Epithelial cell of proximal tubule (primary cell): ENCODE measurements around the gene MGST3. TPM values are rescaled to one million over a fixed set of nuclear protein-coding genes. Genes with fewer than 3 reads are reported as not detected.
"Not testable (repeated sequence)": the region's sequence is repeated elsewhere in the genome, so short reads cannot be mapped to it uniquely, and the experiment has no call there.

ENCODE experiments used
- DNase-seq: peaks from one replicate; pipeline ENCODE4 v3.0.0-alpha.2; 2011; ENCODE audit warnings: low read depth
- H3K4me3 ChIP-seq: 2 replicates; pipeline ENCODE4 v1.5.1; 2011; ENCODE audit warnings: low read depth, mild to moderate bottlenecking, low read length
- total RNA-seq: library from RNA; depleted of rRNA; stranded (reverse); fragments of >200 nt; gene quantifications from 2 replicates; pipeline ENCODE4 v1.2.3, GENCODE V29; 2015
- TF ChIP-seq, protein P1 (sequence below): conservative IDR thresholded peaks from 2 replicates; pipeline ENCODE4 v1.5.1; 2012; ENCODE audit warnings: low read depth, mild to moderate bottlenecking, low read length

The MGST3 gene
- total RNA-seq, 1 donor from 2014 or later, result 227 TPM

DNA sequence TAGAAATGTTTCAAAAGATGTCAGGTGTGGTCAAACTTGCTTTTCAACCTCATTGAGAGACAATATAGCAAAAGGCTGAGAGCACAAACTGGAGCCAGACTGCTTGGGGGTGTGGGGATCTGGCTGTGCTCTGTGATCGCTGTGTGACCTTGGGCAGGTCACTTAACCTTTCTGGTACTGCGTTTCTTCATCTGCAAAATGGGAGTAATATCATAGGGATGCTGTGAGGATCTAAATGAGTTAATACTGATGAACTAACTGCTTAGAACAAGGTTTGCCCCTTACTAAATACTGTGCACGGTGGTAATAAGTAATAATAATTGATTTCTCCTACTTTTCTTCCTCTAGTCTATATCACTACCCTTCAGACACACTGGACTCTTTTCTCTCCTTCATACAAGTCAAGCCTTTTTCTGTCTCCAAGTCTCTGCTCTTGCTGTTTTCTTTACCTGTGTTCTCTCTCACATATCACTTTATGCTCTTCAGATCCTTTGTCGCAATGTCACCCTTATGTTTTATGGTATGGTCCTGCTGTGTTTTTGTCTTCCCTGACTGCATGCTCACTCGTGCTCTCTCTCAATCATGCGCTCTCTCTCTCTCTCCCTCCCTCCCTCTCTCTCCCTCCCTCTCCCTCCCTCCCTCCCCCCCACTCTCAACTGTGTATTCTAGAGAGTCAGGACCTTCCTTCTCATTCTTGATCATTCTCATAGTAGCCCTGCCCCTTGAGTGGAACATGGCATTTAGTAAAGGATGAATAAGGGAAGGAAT lies 3.3 kb downstream of the MGST3 start:
- H3K4me3 ChIP-seq, result peak overlapping the region; percentile 91
- no peak for DNase-seq
- TF ChIP-seq, protein P1, sequence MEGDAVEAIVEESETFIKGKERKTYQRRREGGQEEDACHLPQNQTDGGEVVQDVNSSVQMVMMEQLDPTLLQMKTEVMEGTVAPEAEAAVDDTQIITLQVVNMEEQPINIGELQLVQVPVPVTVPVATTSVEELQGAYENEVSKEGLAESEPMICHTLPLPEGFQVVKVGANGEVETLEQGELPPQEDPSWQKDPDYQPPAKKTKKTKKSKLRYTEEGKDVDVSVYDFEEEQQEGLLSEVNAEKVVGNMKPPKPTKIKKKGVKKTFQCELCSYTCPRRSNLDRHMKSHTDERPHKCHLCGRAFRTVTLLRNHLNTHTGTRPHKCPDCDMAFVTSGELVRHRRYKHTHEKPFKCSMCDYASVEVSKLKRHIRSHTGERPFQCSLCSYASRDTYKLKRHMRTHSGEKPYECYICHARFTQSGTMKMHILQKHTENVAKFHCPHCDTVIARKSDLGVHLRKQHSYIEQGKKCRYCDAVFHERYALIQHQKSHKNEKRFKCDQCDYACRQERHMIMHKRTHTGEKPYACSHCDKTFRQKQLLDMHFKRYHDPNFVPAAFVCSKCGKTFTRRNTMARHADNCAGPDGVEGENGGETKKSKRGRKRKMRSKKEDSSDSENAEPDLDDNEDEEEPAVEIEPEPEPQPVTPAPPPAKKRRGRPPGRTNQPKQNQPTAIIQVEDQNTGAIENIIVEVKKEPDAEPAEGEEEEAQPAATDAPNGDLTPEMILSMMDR, result no peak

DNA sequence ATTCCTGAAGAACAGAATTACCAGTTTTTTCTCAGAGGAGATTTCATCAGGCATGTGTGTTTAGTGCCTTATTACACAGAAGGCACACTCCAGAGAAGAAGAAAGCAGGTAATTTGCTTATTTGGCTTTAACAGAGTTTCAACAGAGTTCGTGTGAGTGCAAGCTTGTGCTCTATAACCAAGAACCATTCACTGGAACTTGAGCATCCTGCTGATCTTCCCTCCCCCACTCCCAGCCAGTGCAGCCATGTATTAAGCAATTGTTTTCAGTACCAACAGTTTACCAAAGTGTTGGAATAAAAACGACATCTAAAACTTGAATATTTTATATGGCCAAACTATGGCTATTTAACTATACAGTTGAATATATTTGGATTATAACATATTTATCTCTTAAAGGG lies 4.3 kb downstream of the MGST3 start:
- no peak overlapping the region for H3K4me3 ChIP-seq
- peak; percentile 52 for DNase-seq
- TF ChIP-seq, protein P1, result no peak

DNA sequence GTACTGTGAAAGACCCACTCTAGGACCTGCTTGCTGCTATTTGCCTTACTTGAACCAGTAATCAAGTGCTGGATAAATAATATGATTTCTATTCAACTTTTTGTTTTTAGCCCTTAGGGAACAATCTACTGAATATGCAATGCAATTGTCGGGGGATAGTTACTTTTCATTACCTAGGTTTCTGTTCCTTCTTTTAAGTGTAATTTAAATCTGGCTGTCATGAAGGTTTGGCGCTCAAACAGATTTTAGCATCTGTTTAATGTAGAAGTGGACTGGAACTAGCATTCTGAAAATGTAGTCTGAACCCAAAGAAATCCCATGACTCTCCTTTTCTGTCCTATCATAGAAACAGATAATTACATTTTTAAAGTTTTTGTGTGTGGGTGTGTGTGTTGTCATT lies 4.8 kb downstream of the MGST3 start:
- no peak for DNase-seq
- no peak overlapping the region for H3K4me3 ChIP-seq
- TF ChIP-seq, protein P1, result no peak

DNA sequence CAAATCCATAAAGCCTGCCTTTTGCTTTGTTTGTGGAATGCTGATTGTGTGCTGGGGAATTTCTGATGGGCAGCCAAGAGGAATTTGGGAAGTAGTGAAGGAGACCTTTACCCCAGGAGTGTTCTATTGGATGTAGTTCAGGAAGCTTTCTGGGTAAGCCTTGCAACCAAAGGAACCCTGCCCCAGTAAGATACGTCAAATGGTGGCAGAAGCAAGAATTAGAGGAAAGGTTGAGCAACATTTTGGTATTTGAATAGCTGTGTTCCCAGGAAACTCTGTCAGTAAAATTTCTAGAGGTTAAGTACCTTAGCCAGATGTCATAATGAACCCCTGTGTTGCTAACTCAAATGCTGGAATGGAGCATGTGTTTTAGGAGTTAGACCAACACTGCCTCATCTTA lies 6.4 kb downstream of the MGST3 start:
- DNase-seq, result peak; percentile 57
- H3K4me3 ChIP-seq, result no peak overlapping the region
- TF ChIP-seq, protein P1, result no peak

DNA sequence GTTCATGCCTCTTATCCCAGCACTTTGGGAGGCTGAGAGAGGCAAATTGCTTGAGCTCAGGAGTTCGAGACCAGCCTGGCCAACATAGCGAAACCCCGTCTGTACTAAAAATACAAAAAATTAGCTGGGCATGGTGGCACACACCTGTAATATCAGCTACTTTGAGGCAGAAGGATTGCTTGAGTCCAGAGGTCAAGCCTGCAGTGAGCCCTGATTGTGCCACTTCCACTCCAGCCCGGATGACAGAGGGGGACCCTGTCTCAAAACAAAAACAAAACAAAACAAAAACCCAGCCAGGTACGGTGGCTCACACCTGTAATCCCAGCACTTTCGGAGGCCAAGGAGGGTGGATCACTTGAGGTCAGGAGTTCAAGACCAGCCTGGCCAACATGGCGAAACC lies 7.2 kb downstream of the MGST3 start:
- not testable (repeated sequence) for H3K4me3 ChIP-seq, DNase-seq

DNA sequence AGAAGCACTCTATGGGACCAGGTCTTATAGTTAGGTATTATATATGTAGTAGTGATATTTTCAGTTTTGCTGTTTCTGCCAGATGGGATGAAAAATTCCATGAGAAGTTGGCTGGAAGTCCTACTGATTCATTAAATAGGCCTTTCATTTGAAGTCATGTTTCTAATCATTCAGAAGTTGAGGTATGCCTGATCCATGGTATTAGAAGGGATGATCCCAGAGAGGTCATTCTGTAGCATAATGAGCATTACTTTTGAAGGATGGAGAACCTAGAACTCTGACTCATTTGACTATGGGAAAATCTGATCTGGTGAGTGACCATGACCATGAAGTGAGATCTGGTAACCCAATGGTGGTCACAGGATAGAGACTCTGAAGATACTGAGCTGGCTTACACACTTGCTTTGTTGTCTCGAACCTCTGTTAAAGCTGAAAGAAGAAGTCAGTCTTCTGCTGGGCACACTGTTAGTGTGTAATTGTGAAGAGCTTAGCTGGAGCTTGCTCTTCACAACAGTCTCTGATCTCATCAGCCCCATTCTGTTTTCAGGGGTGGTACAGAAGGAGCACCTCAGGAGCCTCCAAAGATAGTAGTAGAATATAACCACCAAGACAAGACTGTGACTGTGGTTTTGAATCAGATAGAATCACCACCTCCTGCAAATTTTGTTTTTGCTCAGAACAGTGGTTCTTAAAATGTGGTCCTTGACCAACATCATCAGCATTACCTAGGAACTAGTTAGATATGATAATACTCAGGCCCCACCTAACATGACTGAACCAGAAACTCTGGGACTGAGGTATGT lies 9.0 kb downstream of the MGST3 start:
- no peak overlapping the region for H3K4me3 ChIP-seq
- DNase-seq, result no peak
- TF ChIP-seq, protein P1, result no peak

DNA sequence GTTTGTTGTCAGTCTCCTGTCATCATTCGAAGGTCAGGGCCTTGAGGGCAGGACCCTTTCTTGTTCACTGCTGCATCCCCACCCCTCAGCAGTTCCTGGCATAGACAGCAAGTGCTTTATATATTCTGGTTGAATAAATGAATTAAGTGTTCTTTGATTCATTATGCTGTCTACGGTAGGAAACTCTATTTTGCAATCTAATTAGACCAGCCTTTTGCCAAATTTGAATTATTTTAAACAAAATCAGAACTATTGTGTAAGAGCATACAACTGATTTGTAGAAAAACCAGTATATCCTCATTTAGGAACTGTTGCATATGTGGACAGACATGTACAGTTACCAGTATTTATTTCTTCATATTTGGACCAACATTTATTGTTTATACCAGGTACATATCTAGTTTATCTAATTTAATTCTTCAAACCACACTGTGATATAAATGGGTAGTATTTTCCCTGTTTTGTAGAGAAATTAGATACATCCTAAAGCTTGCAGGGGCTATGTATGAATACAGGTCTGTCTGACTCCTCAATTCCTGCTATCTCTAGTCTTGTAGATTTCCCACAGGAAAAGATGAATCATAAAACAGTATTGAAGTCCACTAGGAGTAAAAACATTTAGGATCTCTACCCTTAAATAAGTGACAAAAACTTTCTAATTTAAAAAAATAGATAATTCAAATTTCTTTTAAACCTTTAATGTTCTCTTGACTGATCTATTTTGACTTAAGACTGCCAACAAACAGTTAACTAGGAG lies 10.4 kb downstream of the MGST3 start:
- TF ChIP-seq, protein P1, result no peak
- no peak overlapping the region for H3K4me3 ChIP-seq
- no peak for DNase-seq
